Tongue (tissue), 2 donors: ENCODE measurements around the gene NCDN. TPM values are rescaled to one million over a fixed set of nuclear protein-coding genes. Genes with fewer than 3 reads are reported as not detected.

Experiments used
- DNase-seq: peaks from one replicate; pipeline ENCODE4 v3.0.0-alpha.2; 2015
- total RNA-seq: library from RNA; depleted of rRNA; stranded (reverse); fragments of >200 nt; gene quantifications from one replicate; pipeline ENCODE4 v1.2.3, GENCODE V29; 2014

NCDN gene, protein sequence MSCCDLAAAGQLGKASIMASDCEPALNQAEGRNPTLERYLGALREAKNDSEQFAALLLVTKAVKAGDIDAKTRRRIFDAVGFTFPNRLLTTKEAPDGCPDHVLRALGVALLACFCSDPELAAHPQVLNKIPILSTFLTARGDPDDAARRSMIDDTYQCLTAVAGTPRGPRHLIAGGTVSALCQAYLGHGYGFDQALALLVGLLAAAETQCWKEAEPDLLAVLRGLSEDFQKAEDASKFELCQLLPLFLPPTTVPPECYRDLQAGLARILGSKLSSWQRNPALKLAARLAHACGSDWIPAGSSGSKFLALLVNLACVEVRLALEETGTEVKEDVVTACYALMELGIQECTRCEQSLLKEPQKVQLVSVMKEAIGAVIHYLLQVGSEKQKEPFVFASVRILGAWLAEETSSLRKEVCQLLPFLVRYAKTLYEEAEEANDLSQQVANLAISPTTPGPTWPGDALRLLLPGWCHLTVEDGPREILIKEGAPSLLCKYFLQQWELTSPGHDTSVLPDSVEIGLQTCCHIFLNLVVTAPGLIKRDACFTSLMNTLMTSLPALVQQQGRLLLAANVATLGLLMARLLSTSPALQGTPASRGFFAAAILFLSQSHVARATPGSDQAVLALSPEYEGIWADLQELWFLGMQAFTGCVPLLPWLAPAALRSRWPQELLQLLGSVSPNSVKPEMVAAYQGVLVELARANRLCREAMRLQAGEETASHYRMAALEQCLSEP
- total RNA-seq: 16.1 TPM

DNA sequence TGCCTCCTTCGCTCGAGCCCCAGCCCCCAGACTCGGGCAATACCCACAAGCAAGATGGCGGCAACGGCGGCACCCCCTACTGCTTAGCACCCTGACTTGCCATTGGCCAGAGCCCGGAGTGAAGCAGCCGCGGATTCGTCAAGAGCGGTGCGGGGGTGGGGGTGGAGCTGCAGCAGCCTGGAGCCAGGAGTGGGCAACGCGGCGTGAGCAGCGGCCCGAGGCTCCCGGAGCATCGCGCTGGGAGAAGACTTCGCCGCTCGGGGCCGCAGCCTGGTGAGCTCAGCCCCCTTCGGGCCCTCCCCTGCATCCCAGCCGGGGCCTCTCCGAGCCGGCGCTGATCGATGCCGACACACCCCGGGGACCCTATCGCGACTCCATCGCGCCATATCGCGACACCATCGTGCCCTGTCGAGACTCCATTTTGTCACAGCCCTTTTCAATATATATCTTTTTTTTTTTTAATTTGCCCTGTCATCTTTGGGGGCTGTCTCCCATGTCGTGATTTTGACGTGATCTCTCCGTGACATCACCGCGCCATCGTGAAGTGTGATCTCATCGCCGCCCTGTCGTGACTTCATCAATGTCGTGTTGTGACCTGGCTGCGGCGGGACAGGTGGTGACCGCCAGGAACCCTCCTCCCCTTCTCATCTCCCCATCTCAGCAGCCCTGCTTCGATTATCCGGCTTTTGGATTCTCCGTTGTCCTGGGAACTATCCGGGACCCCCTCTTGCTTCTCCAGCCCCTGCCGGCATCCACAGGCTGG lies at the start of gene NCDN:
TSS of gene NCDN (plus strand) at position 189 of the 763 bp plus-strand sequence. CDS start at position 581, 392 bp downstream.
- DNase-seq: peak; percentile 99

DNA sequence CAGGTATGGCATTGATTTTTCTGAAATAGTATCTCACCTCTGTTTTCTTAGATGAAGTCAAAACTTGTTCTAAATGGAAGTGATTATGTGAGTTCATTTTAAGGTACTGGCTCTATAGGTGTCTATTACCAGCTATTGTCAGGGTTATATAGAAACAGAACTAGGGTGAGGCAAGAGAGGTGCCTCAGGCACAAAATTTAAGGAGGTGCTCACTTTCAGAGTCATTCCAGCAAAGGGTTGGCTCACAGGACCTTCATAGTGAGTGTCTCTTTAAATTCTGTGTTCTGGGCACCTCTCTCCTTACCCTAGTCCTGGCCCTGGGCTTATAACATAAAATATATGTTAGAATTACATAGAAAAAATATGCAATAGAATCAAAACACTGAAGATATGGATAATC lies 49.7 kb upstream of the NCDN start:
- no peak for DNase-seq

DNA sequence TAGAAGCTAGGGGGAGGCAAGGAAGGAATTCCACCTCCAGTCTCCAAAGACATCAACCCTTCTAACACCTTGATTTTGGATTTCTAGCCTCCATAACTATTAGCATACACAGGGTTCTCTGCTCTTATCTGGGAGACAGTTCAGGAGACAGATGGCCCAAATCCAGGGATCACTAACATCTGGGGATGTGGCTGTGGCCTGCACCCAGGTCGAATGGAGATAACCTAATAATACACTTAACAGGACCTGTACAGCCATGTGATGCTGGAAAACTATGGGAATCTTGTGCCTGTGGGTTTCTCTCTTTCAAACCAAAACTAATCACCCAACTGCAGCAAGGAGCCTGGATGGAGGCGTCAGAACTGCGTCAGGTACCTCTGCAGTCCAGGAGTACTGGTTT lies 48.0 kb upstream of the NCDN start:
- DNase-seq: no peak

DNA sequence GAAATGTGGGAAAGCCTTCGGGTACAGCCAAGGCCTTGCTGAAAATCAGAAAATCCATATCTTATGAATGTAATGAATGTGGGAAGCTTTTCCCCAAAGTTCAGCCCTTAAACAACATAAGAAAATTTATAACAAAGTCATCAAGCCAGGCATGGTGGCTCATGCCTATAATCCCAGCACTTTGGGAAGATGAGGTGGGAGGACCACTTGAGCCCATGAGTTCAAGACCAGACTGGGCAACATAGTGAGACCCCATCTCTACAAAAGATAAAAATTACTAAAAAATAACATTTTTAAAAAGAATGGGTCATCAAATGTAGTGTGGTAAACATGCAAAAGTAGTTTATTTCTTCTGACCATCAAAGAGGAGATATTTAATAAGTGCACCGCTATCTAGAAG lies 46.3 kb upstream of the NCDN start:
- no peak for DNase-seq

DNA sequence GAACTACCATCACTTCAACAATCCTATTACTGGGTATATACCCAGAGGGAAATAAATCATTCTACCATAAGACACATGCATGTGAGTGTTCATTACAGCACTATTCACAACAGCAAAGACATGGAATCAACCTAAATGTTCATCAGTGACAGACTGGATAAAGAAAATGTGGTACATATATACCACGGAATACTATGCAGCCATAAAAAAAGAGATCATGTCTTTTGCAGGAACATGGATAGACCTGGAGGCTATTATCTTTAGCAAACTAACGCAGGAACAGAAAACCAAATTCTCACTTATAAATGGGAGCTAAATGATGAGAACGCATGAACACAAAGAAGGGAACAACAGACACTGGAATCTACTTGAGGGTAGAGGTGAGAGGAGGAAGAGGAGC lies 39.4 kb upstream of the NCDN start:
- no peak for DNase-seq

DNA sequence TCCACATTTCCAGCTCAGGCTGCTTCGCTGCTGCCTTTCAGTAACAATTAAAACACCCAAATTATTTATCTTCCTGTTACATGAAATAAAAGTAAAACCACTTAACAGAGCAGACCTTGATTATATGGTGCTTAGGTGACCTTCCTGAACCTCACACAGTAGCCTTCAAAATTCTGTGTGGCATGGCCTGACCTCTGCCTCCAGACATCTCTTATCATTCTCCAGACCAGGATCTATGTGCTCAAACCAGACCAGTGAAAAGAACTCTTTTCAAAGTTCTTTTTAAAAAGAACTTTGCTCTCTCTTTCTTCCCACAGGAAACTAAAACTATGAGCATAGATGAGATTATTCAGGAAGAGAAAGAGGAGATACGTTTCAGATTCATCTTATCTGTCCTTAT lies 38.2 kb upstream of the NCDN start:
- no peak for DNase-seq

DNA sequence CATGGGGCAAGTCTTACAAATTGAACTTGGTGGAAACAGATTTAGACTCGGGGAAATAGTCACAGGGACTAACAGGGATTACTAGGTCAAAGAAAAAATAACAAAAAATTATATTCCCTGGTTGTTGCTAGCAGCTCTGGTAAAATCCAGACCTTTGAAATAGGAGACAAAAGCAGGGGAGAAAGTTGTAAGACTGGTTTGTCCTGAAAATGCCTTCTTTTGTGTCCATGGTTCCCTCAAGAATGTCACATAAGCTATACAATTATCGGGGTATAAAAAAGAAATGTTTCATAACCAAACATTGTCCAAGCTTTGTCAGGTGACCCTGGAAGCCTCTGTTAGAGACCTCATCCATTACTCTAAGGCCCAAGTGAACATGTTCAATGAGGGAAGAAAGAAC lies 33.5 kb upstream of the NCDN start:
- peak; percentile 53 for DNase-seq

DNA sequence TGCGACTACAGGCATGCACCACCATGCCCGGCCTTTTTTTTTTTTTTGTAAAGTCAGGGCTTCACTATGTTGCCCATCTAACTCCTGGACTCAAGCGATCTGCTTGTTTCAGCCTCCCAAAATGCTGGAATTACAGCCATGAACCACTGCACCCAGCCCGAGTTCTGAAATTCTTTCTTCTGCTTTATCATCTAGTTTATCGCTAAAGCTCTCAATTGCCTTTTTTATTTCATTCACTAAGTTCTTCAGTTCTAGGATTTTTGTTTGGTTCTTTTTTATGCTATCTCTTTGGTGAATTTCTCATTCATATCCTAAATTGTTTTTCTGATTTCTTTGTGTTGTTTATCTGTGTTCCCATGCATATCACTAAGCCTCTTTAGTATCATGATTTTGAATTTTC lies 27.4 kb upstream of the NCDN start:
- no peak for DNase-seq

DNA sequence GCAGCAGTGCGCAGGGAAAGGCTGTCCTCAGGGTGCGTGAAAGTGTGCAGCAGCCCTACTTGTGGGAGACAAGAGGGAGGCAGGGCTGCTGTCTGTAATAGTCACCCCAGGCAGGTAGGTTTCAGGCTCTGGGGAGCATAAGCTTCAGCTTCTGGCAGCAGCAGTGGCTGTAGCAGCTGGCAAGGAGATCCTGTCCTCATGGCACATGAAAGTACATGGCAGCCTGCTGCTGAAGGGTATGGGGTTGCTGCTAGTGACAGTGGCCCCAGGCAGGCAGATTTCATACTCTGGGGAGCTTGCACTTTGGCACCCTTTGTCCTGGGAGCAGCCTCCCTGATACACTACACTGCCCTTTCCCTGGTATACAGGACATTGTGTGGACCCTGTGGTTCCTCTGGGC lies 26.7 kb upstream of the NCDN start:
- no peak for DNase-seq

DNA sequence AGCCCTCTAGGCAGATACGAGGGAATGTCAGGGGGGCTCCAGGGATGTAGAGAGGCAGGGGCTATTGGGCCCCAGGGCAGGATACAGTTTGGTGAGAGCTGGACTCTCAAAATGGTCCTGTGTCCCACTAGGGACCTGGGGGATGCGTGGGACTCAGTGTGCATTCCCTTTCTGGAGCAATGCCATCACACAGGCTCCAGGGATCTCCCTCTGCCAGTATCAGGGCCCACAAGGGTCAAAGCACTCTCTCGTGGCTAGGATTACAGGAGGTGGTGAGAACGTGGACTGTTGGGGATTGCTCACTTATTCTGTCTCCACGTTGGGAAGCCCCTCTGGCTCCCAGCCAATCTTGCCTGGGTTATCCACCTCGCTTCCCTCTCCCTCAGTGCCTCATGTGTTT lies 26.2 kb upstream of the NCDN start:
- DNase-seq: no peak

DNA sequence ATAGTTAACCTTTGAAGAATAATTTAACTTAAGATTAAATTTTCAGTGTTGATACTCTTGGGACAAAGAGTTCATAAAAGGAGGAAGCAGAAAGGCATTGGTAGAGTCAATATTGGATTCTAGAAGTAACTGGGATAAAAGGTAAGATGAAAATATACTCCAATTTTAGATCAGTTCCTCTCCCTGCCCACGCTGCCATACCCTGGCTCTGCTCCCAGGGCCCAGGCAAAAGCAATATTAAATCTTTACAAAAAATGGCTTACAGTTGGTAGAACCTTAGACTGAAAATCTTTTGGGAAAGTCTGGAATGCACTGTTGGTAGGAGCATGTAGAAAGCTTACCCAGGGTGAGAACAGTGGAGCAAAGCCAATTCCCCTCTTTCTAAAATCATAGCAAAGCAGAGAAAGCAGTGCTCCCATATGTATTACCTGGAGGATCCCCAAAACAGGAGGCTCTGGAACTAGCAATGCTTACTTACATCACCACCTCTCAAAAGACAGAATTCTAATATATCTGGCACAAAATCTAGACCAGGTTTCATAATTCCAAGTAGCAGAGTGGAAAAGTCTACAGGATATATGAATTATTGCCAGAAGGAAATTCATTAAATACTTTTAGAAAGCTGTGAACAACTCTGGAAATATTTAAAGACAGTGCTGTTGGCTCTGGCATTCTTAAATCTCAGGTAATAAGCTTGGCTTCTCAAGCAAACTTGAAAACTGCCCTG lies 24.9 kb upstream of the NCDN start:
- peak; percentile 20 for DNase-seq

DNA sequence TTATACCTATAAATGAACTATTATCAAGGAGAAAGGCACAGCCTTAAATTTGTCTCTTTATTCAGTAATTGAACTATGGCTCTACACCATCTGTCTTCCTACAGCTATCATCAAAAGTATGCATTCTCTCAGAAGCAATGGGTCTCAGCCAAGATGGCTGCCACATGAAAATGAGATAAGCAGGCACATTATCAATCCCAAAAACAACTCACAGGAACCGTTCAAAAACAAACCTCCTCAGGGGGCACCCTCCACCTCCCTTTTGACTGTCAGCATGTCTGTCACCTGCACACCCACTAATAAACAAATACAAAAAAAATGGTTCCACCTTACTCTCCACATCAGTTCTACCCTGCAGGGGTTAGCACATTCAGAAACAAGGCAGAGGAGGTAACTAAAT lies 24.0 kb upstream of the NCDN start:
- DNase-seq: no peak

DNA sequence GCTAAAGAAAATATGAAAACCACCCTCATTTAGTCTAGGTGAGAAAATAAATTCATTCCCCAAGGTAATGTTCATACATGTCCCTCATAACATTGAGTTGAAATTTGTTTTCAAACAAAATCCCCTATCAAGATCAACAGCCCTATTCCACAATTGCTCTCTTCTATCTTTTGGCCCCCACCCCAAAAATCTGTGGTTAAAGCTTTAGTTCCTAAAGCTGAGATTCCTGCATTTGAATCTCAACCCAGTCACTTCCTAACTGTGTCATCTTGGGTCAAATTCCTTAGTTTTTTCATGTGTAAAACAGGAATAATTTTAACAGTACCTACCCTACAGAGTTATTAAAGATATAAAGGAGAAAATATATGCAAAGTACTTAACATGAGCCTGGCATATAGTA lies 22.4 kb upstream of the NCDN start:
- DNase-seq: no peak

DNA sequence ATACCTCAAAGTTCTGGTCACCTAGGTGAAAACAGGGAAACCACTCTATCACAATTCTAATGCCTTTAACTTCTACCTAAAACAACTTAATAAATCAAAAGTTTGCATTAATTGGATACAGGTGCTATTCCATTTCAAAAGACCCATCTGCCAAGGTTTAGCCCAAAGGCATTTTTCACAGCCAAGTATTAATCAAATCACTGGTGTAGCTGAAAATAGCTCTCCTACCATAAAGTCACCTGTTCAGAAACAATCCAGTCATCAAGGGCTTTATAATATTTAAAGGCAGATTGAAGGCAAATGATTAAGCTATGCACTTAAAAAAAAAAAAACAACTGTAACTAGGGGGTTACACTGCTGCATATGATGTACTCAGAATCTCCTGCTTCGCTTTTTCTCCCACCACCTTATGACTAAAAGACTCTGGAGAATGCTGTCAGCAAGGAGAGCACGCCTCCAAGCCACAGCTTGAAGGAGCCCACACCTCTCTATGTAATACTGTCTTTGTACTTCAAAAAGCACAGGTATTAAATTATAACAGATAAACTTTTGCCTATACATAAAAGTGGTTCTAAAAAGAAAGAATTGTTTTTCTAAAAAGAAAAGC lies 20.9 kb upstream of the NCDN start:
- DNase-seq: no peak

DNA sequence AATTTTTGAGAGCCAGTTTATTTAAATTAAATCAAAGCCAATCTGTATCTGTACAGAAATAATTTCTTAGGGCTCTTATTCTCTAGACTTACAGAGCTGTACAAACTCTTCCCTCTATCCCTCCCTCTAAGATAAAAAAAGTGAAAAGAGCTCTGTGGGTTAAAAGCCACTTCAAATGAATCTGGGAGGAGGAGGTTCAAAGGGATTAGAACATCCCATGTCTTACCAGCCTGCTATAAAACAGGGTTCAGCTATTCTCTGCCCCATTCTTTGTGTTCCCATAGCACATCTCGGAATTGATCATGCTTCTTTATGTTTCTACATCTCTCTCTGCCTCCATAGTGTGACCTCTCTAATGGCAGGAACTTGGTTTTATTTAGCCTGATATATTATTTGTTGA lies 19.8 kb upstream of the NCDN start:
- DNase-seq: no peak

DNA sequence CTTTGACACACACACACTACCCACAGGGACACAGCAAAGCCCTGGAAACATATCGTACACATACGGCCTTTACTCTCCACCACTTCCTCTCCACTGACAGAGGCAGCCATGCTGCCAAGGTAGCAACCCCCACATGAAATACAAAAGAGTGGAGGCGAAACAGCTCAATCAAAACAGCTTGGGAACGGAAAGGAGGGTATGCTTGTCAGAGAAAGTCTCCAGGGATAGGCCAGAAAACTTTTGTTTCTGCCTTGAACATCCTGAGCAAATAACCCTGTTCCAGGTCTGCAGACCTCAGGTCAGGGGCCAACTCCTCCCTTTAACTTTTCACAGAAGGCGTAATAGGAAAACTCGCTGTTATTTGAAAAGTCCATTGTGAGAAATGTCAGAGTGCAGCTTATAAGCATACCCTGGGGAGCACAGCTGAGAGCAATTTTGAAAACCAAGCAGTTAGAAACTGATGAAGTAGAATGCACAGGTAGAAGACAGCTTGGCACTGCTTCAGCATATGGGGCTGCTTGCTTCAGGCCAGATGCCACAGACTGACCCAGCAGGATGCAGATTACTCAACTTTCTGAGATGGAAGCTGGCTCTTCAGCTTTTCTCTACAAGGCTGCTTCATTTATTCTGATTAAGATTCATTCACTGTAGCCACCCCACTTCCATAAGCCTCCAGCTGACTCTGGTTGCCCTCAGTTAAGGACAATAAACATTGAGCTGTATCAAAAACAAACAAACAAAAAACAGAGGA lies 18.4 kb upstream of the NCDN start:
- DNase-seq: peak; percentile 31

DNA sequence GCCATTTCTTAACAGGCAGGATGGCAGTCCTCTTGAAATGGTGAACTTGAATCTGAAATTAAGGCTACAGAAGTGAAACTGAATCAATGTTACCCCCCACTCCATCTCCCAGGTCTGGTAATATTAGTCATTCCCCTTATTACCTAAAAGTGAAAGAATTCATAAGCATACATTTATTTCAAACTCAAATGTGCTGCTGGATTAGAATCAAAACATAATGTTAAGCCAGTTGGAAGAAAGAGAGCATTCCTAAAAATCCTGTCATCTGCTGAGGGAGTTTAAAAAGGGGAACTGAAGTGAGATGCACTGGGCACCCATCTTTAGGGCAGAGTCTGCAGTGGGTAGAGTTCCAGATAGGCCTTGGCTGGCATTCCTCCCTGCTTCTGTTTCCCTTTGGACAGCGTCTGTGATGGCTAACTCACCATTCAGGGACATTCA lies 17.8 kb upstream of the NCDN start:
- peak; percentile 8 for DNase-seq

DNA sequence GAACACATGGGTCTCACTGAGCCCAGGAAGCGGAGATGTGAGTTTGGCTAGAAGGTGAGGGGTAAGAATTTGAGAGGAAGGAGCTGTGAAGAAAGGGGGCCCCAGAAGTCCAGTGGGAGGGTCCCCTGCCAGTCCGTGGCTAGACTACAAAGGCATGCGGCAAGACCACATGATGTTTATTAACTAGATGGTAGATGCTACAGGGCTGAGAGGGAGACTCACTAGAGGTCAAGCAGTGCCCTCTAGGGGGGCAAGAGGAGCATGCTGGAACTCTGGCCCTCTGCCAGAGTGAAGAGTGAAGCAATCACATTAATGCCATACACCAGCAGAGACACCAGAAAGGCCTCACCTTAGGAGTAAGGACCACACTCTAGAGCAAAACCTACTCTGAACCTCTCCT lies 12.6 kb upstream of the NCDN start:
- peak; percentile 44 for DNase-seq

DNA sequence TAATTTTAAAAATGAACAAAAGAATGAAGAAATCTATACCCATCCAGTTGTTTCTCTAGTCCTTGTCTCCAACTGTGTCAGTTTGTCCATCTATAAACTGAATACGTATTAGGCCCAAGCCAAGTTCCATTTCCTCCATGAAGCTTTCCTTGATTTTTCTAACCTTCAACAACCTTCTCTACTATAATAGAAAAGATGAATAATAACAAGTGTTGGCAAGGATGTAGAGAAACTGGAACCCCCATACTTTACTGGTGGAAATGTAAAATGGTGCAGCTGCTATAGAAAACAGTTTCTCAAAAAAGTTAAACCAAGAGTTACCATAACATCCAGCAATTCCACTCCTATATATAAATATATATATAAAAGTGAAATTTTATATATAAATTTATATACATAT lies 11.0 kb upstream of the NCDN start:
- DNase-seq: no peak

DNA sequence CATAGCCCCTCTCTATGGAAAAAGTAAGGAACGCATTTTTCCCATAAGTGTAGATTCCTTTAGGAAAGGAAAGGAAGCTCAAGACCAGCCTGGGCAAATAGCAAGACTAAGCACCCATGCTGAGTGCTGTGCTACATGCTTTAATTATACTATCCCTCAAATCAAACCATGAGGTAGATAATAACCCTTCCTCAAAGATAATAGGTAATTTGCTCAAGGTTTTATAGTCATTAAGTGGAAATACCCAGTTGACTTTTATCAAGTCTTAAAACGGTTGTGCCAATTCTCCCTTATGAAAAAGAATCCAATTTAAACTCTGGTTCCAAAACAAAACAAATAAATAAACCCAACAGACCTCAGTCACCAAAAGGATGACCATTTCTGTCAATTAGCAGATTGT lies 3.7 kb upstream of the NCDN start:
- no peak for DNase-seq
